Measurements from ENCODE around the gene ITGA11. TPM values are rescaled to one million over a fixed set of nuclear protein-coding genes. Genes with fewer than 3 reads are reported as not detected.

The ITGA11 gene
- total and polyA plus RNA-seq, 2 experiments from 2014 or later, result 0.03 to 0.40 TPM

DNA sequence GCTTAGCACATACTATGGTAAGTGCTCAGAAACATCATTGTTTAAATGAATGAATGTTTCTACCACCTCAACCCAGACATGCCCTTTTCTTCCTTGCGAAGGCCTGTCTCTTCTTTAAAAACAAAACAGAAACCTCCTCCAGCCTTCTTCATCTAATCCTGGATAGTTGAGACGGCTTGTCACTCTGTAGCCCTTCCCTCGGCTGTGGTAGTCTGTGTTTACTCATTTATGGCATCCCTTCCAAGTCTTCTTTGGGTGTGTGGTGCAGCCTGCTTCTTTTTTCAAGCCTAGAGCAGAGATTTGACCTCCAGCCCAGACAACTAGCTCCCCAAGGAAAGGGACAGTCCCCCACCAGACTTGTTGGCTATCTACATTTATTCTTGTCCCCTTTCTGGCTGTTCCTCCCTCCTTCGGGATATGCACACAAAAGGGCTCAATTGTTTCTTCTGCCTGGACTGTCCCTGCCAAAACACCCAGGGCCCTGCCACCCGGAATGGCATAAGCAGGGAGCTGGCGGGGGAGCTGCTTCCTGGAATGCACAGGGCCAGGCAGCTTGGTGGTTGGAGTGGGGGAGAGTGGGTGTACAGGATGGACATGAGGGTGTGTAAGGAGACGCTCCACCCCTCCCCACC is 67.8 kb downstream of the ITGA11 start (continued):
- TF ChIP-seq, protein P1, sequence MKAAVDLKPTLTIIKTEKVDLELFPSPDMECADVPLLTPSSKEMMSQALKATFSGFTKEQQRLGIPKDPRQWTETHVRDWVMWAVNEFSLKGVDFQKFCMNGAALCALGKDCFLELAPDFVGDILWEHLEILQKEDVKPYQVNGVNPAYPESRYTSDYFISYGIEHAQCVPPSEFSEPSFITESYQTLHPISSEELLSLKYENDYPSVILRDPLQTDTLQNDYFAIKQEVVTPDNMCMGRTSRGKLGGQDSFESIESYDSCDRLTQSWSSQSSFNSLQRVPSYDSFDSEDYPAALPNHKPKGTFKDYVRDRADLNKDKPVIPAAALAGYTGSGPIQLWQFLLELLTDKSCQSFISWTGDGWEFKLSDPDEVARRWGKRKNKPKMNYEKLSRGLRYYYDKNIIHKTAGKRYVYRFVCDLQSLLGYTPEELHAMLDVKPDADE (IDR thresholded peaks at IDR 0.05), result no peak
- no peak for TF ChIP-seq CTCF (conservative IDR thresholded peaks at IDR 0.05; ENCODE audit: low read depth in 2 of 2)
- TF ChIP-seq, protein P2, sequence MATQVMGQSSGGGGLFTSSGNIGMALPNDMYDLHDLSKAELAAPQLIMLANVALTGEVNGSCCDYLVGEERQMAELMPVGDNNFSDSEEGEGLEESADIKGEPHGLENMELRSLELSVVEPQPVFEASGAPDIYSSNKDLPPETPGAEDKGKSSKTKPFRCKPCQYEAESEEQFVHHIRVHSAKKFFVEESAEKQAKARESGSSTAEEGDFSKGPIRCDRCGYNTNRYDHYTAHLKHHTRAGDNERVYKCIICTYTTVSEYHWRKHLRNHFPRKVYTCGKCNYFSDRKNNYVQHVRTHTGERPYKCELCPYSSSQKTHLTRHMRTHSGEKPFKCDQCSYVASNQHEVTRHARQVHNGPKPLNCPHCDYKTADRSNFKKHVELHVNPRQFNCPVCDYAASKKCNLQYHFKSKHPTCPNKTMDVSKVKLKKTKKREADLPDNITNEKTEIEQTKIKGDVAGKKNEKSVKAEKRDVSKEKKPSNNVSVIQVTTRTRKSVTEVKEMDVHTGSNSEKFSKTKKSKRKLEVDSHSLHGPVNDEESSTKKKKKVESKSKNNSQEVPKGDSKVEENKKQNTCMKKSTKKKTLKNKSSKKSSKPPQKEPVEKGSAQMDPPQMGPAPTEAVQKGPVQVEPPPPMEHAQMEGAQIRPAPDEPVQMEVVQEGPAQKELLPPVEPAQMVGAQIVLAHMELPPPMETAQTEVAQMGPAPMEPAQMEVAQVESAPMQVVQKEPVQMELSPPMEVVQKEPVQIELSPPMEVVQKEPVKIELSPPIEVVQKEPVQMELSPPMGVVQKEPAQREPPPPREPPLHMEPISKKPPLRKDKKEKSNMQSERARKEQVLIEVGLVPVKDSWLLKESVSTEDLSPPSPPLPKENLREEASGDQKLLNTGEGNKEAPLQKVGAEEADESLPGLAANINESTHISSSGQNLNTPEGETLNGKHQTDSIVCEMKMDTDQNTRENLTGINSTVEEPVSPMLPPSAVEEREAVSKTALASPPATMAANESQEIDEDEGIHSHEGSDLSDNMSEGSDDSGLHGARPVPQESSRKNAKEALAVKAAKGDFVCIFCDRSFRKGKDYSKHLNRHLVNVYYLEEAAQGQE (IDR thresholded peaks at IDR 0.05; ENCODE audit: unreplicated experiment), result no peak
- TF ChIP-seq EZH2 (IDR thresholded peaks at IDR 0.05; ENCODE audit: low read depth, unreplicated experiment), result no peak
- TF ChIP-seq CREB1 (CRISPR knock-in tag; IDR thresholded peaks at IDR 0.05; ENCODE audit: low read depth), result no peak
- TF ChIP-seq POLR2AphosphoS5 (IDR thresholded peaks at IDR 0.05; ENCODE audit: low read depth), result no peak

GRCh38 chr15:68363353-68363752 is 68.6 kb downstream of the ITGA11 start:
- ATAC-seq, result no peak
- DNase-seq (ENCODE audit: low spot score), result no peak
- H3K4me1 ChIP-seq (ENCODE audit: insufficient read depth), result no peaks in the 10 kb centered on the region
- no peak overlapping the region for H3K4me2 ChIP-seq
- no peaks in the 10 kb centered on the region for H3K36me3 ChIP-seq (ENCODE audit: insufficient read depth)
- H3K27ac ChIP-seq (ENCODE audit: low read depth), result no peak overlapping the region
- Mint-ChIP-seq H3K9me3 (no peaks in the 10 kb centered on the region), H3K27ac (no peak overlapping the region), H3K36me3 (ENCODE audit: low read depth) (no peaks in the 10 kb centered on the region), H3K4me1 (peaks cover 5% of the 10 kb centered on the region), H3K4me3 (no peak overlapping the region), H3K27me3 (ENCODE audit: insufficient read depth, low read depth, poor library complexity) (peaks cover 9% of the 10 kb centered on the region)
- no peaks in the 10 kb centered on the region for H3K27me3 ChIP-seq (ENCODE audit: insufficient read depth)
- no peak overlapping the region for H3K4me3 ChIP-seq
- H2AFZ ChIP-seq, result no peak overlapping the region
- TF ChIP-seq, protein P1 (IDR thresholded peaks at IDR 0.05), result no peak
- TF ChIP-seq STAT1 (IDR thresholded peaks at IDR 0.05; ENCODE audit: unreplicated experiment), result no peak
- TF ChIP-seq CREB1 (CRISPR knock-in tag; IDR thresholded peaks at IDR 0.05; ENCODE audit: low read depth), result no peak
- no peaks in the 10 kb centered on the region for H3F3A ChIP-seq (replicated peaks; ENCODE audit: low read depth)
- no peaks in the 10 kb centered on the region for H3K79me2 ChIP-seq (replicated peaks; ENCODE audit: insufficient read depth)
- no peaks in the 10 kb centered on the region for H4K20me1 ChIP-seq (replicated peaks; ENCODE audit: insufficient read depth)
- peaks cover 11% of the 10 kb centered on the region; the same call in 1 of the 2 replicates for H3K9me2 ChIP-seq (ENCODE audit: insufficient read depth)

All from GM23338 (cell line).